Measurements from ENCODE around the gene ULBP1. TPM values are rescaled to one million over a fixed set of nuclear protein-coding genes. Genes with fewer than 3 reads are reported as not detected.
A peak's percentile ranks its signal among the peaks of the same experiment; 100 is the strongest.

Gene ULBP1
- total and polyA plus RNA-seq, 12 donors = 0.07 to 0.46 (median 0.23) TPM

DNA sequence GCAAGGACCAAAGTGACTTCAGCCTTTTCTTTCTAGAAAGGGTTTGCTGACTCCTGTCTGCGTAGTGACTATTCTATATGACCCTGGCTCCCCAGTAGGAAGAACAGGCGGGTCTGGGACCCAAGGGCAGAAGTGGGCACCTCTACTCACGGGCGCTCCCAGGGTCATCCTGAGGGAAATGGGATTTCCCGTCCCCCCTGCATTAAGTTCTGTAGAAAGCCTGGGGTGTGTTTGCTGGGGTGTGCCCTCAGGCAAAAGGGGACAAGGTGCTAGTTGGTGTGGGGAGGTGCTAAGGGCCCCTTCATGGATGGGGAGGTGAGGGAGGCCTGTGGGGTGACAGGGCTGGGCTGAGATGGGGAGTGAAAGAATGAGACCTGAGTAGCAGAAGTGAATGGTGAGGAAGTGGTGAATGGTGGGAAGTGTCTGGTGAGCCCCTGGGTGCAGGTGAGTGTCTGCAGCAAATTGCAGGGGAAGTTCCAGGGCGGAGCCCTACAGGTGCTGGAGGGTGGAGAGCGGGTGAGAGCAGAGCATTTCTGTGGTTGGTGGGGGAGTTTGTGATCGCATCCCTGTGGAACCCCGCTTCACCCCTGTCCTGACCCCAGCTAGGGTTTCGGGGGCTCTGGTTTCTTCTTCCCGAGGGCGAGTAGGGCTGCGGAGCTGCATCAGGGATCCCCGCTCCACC is 40.5 kb downstream of the ULBP1 start:
- Histone ChIP-seq H3K36me3 (no peaks in the 10 kb centered on the region), H3K4me1 (peaks cover 6 to 16% (median 11%) of the 10 kb centered on the region in 9 donors), H3K9me3 (no peaks in the 10 kb centered on the region), H3K27me3 (peaks cover 4 to 64% (median 55%) of the 10 kb centered on the region in 7 donors), H3K27ac (peak overlapping the region in 1 of 10 donors; percentile 39), H3K4me3 (peak overlapping the region in 9 of 10 donors; percentile 21 to 78 (median 69))
- ATAC-seq = no peak
- DNase-seq = no peak
- 37 to 38% methylated on average over 13 to 14 of the region's 14 CpGs for WGBS, 2 donors
- TF ChIP-seq, protein P1, sequence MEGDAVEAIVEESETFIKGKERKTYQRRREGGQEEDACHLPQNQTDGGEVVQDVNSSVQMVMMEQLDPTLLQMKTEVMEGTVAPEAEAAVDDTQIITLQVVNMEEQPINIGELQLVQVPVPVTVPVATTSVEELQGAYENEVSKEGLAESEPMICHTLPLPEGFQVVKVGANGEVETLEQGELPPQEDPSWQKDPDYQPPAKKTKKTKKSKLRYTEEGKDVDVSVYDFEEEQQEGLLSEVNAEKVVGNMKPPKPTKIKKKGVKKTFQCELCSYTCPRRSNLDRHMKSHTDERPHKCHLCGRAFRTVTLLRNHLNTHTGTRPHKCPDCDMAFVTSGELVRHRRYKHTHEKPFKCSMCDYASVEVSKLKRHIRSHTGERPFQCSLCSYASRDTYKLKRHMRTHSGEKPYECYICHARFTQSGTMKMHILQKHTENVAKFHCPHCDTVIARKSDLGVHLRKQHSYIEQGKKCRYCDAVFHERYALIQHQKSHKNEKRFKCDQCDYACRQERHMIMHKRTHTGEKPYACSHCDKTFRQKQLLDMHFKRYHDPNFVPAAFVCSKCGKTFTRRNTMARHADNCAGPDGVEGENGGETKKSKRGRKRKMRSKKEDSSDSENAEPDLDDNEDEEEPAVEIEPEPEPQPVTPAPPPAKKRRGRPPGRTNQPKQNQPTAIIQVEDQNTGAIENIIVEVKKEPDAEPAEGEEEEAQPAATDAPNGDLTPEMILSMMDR (IDR thresholded peaks at IDR 0.05) = no peak
- intact Hi-C loops (cut with DNase I) = loop anchor here in 1 of 10 donors (2.0 kb wide), 1 partner anchor 61 kb away; the partner anchor contains the start of gene ULBP2

- Histone ChIP-seq H3K9me3 (no peaks in the 10 kb centered on the region), H3K36me3 (no peaks in the 10 kb centered on the region), H3K4me3 (peak overlapping the region; percentile 21 to 78 (median 66)), H3K27me3 (peaks cover 8 to 70% (median 55%) of the 10 kb centered on the region in 7 donors), H3K4me1 (peaks cover 6 to 16% (median 11%) of the 10 kb centered on the region in 9 donors), H3K27ac (peak overlapping the region in 3 of 10 donors; percentile 39 to 42 (median 41))
- TF ChIP-seq, protein P1 (IDR thresholded peaks at IDR 0.05) = peak in 1 of 9 donors; percentile 7
- DNase-seq (peak; percentile 94), ATAC-seq (peak; percentile 99)
- intact Hi-C loops (cut with DNase I) = loop anchor here in 3 of 10 donors (2.0 to 5.0 kb wide), 2 partner anchors 62 to 68 kb away; partner anchors contain the start of gene ULBP2 (in 1 of the 3)
- WGBS, 2 donors = 1% methylated on average over 79 of the region's 79 CpGs
These were observed 41.3 kb downstream of the ULBP1 start for GRCh38 chr6:150004783-150005717.

- Histone ChIP-seq H3K27ac (no peak overlapping the region), H3K27me3 (peaks cover 8 to 72% (median 58%) of the 10 kb centered on the region in 7 donors), H3K4me3 (peak overlapping the region; percentile 21 to 78 (median 66)), H3K36me3 (no peaks in the 10 kb centered on the region), H3K9me3 (no peaks in the 10 kb centered on the region), H3K4me1 (peaks cover 6 to 16% (median 11%) of the 10 kb centered on the region in 9 donors)
- no peak for ATAC-seq
- WGBS, 2 donors = 82 to 84% methylated on average over 14 of the region's 14 CpGs
- TF ChIP-seq, protein P1 (IDR thresholded peaks at IDR 0.05) = no peak
- intact Hi-C loops (cut with DNase I) = loop anchor here in 3 of 10 donors (2.0 to 5.0 kb wide), 2 partner anchors 63 to 69 kb away; partner anchors contain the start of gene ULBP2 (in 1 of the 3)
- no peak for DNase-seq
These were observed 42.3 kb downstream of the ULBP1 start for GRCh38 chr6:150005761-150006651.

All from heart right ventricle (tissue), 16 donors.